Lower leg skin (tissue), 3 donors: ENCODE data around the gene MAGEB17.

Source experiments
- POLR2A ChIP-seq, 2 donors: fragments of 450-650 bp; IDR thresholded peaks; one replicate each; pipeline ENCODE4 v1.6.1; 2016 to 2017; ENCODE audit warnings: antibody characterized with exemption in 2 of 2, mild to moderate bottlenecking in 1 of 2, moderate library complexity in 1 of 2
- TF ChIP-seq, protein P1 (sequence below), 3 donors: fragments of 450-650 bp; IDR thresholded peaks; one replicate each; pipeline ENCODE4 v1.5.1; 2016; ENCODE audit warnings: antibody characterized with exemption in 3 of 3, mild to moderate bottlenecking in 3 of 3, moderate library complexity in 2 of 3

- no peak for TF ChIP-seq POLR2A (IDR thresholded peaks at IDR 0.05)
- TF ChIP-seq, protein P1, sequence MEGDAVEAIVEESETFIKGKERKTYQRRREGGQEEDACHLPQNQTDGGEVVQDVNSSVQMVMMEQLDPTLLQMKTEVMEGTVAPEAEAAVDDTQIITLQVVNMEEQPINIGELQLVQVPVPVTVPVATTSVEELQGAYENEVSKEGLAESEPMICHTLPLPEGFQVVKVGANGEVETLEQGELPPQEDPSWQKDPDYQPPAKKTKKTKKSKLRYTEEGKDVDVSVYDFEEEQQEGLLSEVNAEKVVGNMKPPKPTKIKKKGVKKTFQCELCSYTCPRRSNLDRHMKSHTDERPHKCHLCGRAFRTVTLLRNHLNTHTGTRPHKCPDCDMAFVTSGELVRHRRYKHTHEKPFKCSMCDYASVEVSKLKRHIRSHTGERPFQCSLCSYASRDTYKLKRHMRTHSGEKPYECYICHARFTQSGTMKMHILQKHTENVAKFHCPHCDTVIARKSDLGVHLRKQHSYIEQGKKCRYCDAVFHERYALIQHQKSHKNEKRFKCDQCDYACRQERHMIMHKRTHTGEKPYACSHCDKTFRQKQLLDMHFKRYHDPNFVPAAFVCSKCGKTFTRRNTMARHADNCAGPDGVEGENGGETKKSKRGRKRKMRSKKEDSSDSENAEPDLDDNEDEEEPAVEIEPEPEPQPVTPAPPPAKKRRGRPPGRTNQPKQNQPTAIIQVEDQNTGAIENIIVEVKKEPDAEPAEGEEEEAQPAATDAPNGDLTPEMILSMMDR (IDR thresholded peaks at IDR 0.05), result no peak
Measured at GRCh38 chrX:16215660-16216059, 48.4 kb downstream of the MAGEB17 start.
